ENCODE data around the gene ZNF276. TPM values are rescaled to one million over a fixed set of nuclear protein-coding genes. Genes with fewer than 3 reads are reported as not detected.

Gene ZNF276
- total RNA-seq, 4 donors from 2014 or later, result 6.4 to 41.5 (median 20.8) TPM

- peaks cover 0 to under 1% of the 10 kb centered on the region in 2 donors for H3K4me1 ChIP-seq
Observed at GRCh38 chr16:89716916-89717687, 4.2 kb upstream of the ZNF276 start.

GRCh38 chr16:89717688-89718505 lies 3.4 kb upstream of the ZNF276 start:
- intact Hi-C loops (cut with DNase I; ENCODE audit: low total_unique reads), result no loop called here
- no peak for TF ChIP-seq CTCF (IDR thresholded peaks at IDR 0.05)
- no peak for TF ChIP-seq POLR2A (IDR thresholded peaks at IDR 0.05)
- no peaks in the 10 kb centered on the region for H3K9me3 ChIP-seq
- H3K36me3 ChIP-seq, result no peaks in the 10 kb centered on the region
- DNase-seq, result no peak
- no peak overlapping the region for H3K27ac ChIP-seq
- no peak overlapping the region for H3K4me3 ChIP-seq
- H3K27me3 ChIP-seq, result no peaks in the 10 kb centered on the region
- H3K4me1 ChIP-seq, result peaks cover 0 to 6% of the 10 kb centered on the region in 2 donors

More at GRCh38 chr16:89716916-89717687, 4.2 kb upstream of the ZNF276 start:
- TF ChIP-seq CTCF (IDR thresholded peaks at IDR 0.05), result no peak
- no peak for TF ChIP-seq POLR2A (IDR thresholded peaks at IDR 0.05)
- Histone ChIP-seq H3K4me3 (no peak overlapping the region), H3K36me3 (no peaks in the 10 kb centered on the region), H3K27me3 (no peaks in the 10 kb centered on the region), H3K9me3 (no peaks in the 10 kb centered on the region), H3K27ac (no peak overlapping the region)
- no peak for DNase-seq
- intact Hi-C loops (cut with DNase I; ENCODE audit: low total_unique reads), result no loop called here

- TF ChIP-seq POLR2A (IDR thresholded peaks at IDR 0.05) (no peak), CTCF (IDR thresholded peaks at IDR 0.05) (peak in 1 of 4 experiments; percentile 13)
- Histone ChIP-seq H3K4me3 (peak overlapping the region; percentile 52 to 68), H3K4me1 (peaks cover 0 to 6% of the 10 kb centered on the region in 2 donors), H3K27ac (peak overlapping the region; percentile 91 to 92), H3K9me3 (no peaks in the 10 kb centered on the region), H3K27me3 (no peaks in the 10 kb centered on the region), H3K36me3 (no peaks in the 10 kb centered on the region)
- intact Hi-C loops (cut with DNase I; ENCODE audit: low total_unique reads), result no loop called here
- DNase-seq, result no peak
Observed at GRCh38 chr16:89720551-89720812, 855 bp upstream of the ZNF276 start.

GRCh38 chr16:89721546-89722391 lies 432 bp downstream of the ZNF276 start:
- TF ChIP-seq CTCF (IDR thresholded peaks at IDR 0.05) (no peak), POLR2A (IDR thresholded peaks at IDR 0.05) (peak in 1 of 2 donors; percentile 27)
- Histone ChIP-seq H3K36me3 (no peaks in the 10 kb centered on the region), H3K27me3 (no peaks in the 10 kb centered on the region), H3K4me1 (peaks cover 0 to 6% of the 10 kb centered on the region in 2 donors), H3K4me3 (peak overlapping the region; percentile 52 to 68), H3K9me3 (no peaks in the 10 kb centered on the region), H3K27ac (peak overlapping the region; percentile 91 to 92)
- intact Hi-C loops (cut with DNase I; ENCODE audit: low total_unique reads), result no loop called here
- DNase-seq, result peak in 1 of 2 donors; percentile 34
